Measurements from ENCODE around the gene GAPT. TPM values are rescaled to one million over a fixed set of nuclear protein-coding genes. Genes with fewer than 3 reads are reported as not detected.

GAPT gene
- 1 to 10 TPM in 2 of 4 donors, under 1 TPM in 1, not detected in 1; 0.80 to 3.3 (median 1.2) TPM for total RNA-seq

DNA sequence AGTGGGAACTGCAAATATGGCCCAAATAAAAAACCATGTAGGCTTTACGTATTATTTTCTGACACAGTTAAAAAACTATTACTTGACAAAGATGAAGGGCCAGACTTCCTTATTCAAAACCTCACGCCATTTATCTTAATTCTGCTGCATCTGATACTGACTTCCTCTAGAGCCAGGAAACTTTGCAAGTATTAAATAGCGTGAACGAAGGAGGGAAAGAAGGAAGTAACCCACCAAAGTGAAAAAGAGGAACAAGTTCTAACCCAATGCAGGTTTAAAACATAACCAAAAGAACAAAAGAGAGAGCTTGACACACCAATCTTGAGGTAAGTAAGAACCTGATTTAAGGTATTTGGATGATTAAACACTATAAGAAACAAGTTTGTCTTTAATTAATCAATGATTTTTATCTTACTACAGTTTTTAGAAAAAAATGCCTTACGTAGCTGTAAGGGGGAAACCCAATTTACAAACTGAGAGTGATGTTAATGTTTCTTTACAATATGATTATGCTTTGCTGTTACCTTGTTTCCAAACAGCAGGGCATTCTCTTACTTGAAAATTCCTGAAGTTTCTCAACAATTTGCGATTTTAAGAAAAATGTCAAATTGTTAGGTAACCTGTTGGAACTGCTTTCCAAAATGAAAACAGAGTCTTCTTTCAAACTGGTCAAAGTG is at the start of gene GAPT:
Gene GAPT (plus strand): TSS at position 220 of the 677 bp plus-strand sequence. CDS start 3,102 bp downstream, outside the sequence.
- no peak for DNase-seq (ENCODE audit: extremely low spot score)
- TF ChIP-seq POLR2AphosphoS5 (IDR thresholded peaks at IDR 0.05) = no peak
- no peak for TF ChIP-seq CTCF (IDR thresholded peaks at IDR 0.05)
- no peak for TF ChIP-seq POLR2A (IDR thresholded peaks at IDR 0.05; ENCODE audit: low read depth)
- TF ChIP-seq EP300 (IDR thresholded peaks at IDR 0.05) = no peak
- Histone ChIP-seq H3K27me3 (no peaks in the 10 kb centered on the region), H3K4me1 (no peaks in the 10 kb centered on the region), H3K27ac (replicated peaks in 1 of 4) (no peak within 1 kb of the TSS), H3K4me3 (no peak within 1 kb of the TSS), H3K9me3 (no peaks in the 10 kb centered on the region), H3K36me3 (no peaks in the 10 kb centered on the region)
- WGBS = 71% methylated on average over 6 of the region's 6 CpGs
- intact Hi-C loops (cut with DNase I) = loop anchor here (10.0 kb wide), 1 partner anchor 353 kb away; no protein-coding TSS in a partner anchor

DNA sequence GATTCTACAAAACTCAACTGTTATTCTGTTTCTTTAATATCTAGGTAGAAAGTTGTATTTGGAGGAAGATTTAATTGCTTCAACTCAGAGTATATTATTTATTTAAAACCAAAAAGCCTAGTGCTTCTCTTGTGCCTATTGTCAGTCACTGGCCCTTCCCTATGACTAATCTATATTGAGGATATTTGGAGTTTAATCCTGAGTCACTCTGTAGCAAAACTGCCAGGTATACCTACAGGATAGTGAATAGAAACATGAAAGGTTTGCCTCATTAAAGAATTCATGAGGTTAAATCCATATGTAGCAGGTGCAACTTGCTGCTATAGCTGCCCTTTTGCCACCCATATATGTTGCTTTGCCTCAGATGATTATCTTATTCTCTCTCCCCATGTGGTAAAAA is 46.4 kb upstream of the GAPT start:
- H3K36me3 ChIP-seq = no peaks in the 10 kb centered on the region
- no peak overlapping the region for H3K27ac ChIP-seq (replicated peaks in 1 of 4)
- intact Hi-C loops (cut with DNase I) = no loop called here
- no peak for DNase-seq (ENCODE audit: extremely low spot score)
- H3K4me1 ChIP-seq = no peaks in the 10 kb centered on the region
- H3K27me3 ChIP-seq = no peaks in the 10 kb centered on the region
- TF ChIP-seq EP300 (IDR thresholded peaks at IDR 0.05) (no peak), POLR2AphosphoS5 (IDR thresholded peaks at IDR 0.05) (no peak), CTCF (IDR thresholded peaks at IDR 0.05) (no peak), POLR2A (IDR thresholded peaks at IDR 0.05; ENCODE audit: low read depth) (no peak)
- H3K9me3 ChIP-seq = no peaks in the 10 kb centered on the region
- no peak overlapping the region for H3K4me3 ChIP-seq

- 90% methylated on average over 10 of the region's 10 CpGs for WGBS
- DNase-seq (ENCODE audit: extremely low spot score) = no peak
- intact Hi-C loops (cut with DNase I) = no loop called here
Observed at GRCh38 chr5:58446024-58446423, 45.2 kb upstream of the GAPT start.

GRCh38 chr5:58447226-58447625 is 44.0 kb upstream of the GAPT start:
- H3K9me3 ChIP-seq = no peaks in the 10 kb centered on the region
- WGBS = 78% methylated on average over 2 of the region's 2 CpGs
- intact Hi-C loops (cut with DNase I) = no loop called here

More at GRCh38 chr5:58446024-58446423, 45.2 kb upstream of the GAPT start:
- H3K36me3 ChIP-seq = no peaks in the 10 kb centered on the region
- no peaks in the 10 kb centered on the region for H3K9me3 ChIP-seq
- no peaks in the 10 kb centered on the region for H3K4me1 ChIP-seq
- no peaks in the 10 kb centered on the region for H3K27me3 ChIP-seq
- H3K27ac ChIP-seq (replicated peaks in 1 of 4) = no peak overlapping the region
- TF ChIP-seq POLR2AphosphoS5 (IDR thresholded peaks at IDR 0.05) (no peak), EP300 (IDR thresholded peaks at IDR 0.05) (no peak), CTCF (IDR thresholded peaks at IDR 0.05) (no peak), POLR2A (IDR thresholded peaks at IDR 0.05; ENCODE audit: low read depth) (no peak)
- H3K4me3 ChIP-seq = no peak overlapping the region

More at GRCh38 chr5:58447226-58447625, 44.0 kb upstream of the GAPT start:
- Histone ChIP-seq H3K36me3 (no peaks in the 10 kb centered on the region), H3K4me1 (no peaks in the 10 kb centered on the region), H3K4me3 (no peak overlapping the region), H3K27ac (replicated peaks in 1 of 4) (no peak overlapping the region), H3K27me3 (no peaks in the 10 kb centered on the region)
- DNase-seq (ENCODE audit: extremely low spot score) = no peak
- no peak for TF ChIP-seq POLR2AphosphoS5 (IDR thresholded peaks at IDR 0.05)
- TF ChIP-seq CTCF (IDR thresholded peaks at IDR 0.05) = no peak
- TF ChIP-seq EP300 (IDR thresholded peaks at IDR 0.05) = no peak
- TF ChIP-seq POLR2A (IDR thresholded peaks at IDR 0.05; ENCODE audit: low read depth) = no peak
